Stimulated activated naive CD4-positive, alpha-beta T cell treated with Interleukin-2 at 50 U/mL for 16 hours (primary cell): ENCODE results near the gene GPATCH8.
"Not testable (repeated sequence)": the region's sequence is repeated elsewhere in the genome, so short reads cannot be mapped to it uniquely, and the experiment has no call there.

ENCODE experiments used
- DNase-seq: peaks from one replicate; lab custom pipeline; 2025; lab: John Stamatoyannopoulos, UW

GPATCH8 gene

DNA sequence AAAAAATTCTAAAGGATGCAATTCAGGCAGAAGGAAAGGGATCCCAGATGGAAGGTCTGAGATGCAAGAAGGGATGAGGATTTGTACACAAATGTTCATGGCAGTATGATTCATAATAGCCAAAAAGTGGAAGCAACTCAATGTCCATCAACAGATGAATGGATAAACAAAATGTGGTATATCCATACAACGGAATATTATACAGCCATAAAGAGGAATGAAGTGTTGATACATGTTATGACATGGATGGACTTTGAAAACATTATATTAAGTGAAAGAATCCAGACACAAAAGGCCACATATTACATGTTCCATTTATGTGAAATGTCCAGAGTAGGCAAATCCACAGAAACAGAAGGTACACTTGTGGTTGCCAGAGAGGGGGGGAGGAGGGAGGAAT is 23.9 kb upstream of the GPATCH8 start:
- DNase-seq: no peak

DNA sequence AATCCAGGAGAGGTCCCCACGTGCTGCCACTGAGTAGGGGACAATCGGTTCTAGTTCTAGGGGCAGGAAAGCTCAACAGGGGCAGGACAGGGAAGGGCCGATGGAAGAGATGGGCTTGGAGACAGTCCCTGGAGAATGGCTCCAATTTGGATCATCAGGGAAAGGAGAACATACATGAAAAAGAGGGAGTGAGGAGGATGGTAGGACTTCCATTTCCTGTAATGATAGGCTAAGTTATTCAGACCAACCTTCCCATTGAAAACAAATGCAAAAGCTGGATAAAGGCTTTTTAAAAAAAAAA is 20.4 kb upstream of the GPATCH8 start:
- no peak for DNase-seq

GRCh38 chr17:44522883-44523671 is 19.9 kb upstream of the GPATCH8 start:
- DNase-seq: peak; percentile 27

- DNase-seq: no peak
Observed at GRCh38 chr17:44518032-44518431, 14.8 kb upstream of the GPATCH8 start.

DNA sequence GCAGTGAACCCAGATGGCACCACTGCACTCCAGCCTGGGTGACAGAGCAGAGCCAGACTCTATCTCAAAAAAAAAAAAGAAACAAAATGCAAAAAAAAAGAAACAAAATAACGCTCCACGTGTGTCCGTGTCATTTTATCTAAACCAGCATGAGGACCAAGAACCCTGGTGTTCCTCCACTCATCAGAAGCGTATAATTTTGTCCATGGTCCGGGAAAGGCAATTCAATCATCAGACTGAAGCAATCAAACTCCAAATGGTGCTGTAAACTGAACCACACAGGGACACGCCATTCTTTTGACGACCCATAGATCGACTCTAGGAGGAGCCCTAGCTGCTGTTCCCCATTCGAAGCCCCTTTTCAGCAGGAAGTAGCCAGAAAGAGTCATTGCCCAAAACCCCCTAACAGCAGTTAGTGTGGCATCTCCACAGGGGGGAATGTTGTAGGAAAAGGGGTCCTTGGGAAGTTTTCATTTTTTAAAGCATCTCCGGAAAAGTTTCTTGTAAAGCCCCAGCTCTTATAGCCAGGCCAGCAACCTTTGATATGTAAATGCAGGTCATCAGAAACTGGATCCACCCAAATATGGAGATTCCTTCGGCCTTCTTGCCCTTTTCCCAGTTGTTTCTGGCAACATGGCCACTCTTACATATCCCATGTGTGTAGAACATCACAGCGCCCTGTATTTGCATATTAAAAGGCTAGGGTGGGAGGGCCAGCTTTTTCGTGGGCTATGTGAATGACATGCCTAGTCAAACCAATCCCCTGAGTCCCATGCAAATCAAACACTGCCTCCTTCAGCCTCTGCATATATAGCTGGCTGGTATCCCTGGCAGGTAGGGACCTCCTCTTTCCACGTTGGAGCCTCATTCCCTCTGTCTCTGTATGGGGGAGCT is 8.3 kb upstream of the GPATCH8 start:
- not testable (repeated sequence) for DNase-seq

DNA sequence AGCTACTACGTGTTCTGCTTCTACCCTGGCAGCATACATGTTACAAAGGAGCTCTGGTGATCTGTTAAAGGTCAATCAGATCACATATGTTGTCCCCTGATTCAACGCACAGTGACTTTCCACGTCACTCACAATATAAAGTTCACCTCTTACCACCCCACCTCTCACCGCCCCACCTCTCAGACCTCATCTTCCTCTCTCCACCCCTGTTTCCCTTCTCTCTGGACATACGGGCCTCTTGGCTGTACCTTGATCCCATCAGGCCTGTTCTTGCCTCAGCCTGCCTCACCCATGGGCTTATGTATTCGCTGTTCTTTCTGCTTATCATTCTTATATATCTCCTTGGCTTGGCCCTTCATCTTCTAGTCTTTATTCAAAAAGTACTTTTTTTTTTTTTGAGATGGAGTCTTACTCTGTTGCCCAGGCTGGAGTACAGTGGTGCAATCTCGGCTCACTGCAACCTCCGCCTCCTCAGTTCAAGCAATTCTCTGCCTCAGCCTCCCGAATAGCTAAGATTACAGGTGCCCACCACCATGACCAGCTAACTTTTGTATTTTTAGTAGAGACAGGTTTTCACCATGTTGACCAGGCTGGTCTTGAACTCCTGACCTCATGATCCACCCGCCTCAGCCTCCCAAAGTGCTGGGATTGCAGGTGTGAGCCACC is 3.9 kb upstream of the GPATCH8 start:
- not testable (repeated sequence) for DNase-seq

DNA sequence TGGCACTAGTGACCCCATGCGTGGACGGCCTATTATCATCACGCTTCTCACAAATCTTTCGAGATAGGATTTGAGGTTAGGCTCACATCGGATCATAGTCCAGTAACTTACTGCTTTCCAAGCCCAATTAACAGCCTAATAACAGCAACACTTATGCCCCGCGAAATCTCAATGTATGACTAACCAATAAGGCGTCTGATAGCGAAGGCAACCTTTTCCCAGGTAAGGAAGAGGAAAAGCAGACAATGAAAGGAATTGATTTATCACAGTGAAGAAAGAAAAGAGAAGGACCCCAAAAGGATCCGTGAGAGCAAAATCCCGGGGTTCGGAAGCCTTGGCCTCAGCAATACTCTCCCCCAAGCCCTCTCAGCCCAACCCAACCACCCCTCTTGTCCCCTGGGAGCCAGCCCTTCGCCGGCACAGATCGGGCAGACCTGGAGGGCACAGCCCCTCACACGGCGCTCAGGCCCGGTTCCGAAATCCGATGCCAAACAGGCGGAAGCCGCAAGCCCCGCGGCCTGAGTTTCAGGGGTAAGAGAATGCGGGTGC is 534 bp downstream of the GPATCH8 start:
- DNase-seq: no peak

DNA sequence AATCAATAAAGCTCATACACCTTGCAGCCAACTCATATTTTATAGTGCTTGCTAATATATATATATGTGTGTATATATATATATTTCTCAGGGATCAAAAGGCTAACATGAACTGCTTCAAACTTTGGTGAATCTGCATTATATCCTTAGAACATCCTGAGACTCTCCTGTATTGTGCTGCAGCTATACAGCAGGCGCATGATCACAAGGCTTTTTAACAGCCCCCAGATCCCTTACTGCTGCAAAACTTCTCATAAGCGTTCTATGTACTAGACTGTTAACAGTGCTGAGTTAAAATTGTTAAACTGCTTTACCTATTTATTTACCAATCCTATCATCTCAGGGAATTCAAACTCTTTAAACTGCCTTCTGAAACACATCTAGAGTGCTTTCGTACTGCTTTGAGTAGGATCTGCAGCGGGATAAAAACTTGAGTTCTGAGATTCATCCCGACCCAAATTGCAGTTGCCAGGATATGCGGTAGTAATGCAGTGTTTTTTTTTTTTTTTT is 1.3 kb downstream of the GPATCH8 start:
- DNase-seq: no peak

DNA sequence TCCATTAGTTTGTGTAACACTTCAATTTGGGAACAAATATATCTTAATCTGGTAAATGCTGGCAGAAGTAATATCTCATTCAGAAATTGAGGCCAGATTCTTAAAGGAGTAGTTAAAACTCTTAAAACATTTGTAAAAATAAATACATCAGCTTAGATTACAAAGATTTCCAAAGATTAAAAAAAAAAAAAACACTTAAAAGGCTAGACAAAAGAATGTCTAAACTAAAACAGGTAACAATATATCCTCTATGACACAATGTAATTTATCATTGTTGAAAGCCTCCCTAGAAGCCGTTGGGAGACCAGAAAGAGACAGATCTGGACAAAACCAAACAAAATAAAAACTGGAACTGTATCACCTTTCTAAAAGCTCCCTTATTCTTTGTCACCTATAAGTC is 3.5 kb downstream of the GPATCH8 start:
- DNase-seq: no peak

DNA sequence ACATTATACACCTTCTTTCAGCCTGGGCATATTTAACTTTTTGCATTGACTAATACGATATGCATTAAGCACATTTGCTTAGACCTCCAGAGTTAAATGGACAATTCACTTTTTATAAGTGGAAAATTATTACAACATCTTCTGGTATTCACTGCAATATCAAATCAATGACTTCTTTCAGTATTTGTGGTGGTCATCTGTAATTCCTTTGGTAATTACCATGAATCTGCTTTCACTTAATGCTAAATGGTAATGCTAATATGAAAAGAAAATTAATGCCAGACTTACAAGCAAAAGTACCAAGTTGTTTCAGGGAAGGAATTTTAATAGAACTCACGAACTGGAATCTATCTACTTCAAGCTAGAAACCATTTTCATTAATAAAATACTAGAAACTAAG is 6.4 kb downstream of the GPATCH8 start:
- DNase-seq: no peak

DNA sequence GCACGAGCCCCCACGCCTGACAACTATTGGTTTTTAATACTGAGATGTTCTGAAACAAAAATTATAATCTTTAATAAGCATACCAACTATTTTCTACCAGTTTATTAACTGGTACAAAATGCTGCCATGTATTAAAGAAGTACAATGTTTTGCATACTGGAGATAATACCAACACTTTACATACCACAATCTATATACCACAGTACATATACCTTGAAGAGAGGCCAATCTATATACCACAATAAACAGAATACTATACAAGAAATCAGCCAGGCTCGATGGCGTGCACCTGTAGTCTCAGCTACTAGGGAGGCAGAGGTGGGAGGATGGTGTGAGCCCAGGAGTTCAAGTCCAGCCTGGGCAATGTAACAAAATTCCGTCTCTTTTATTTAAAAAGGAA is 9.9 kb downstream of the GPATCH8 start:
- no peak for DNase-seq

DNA sequence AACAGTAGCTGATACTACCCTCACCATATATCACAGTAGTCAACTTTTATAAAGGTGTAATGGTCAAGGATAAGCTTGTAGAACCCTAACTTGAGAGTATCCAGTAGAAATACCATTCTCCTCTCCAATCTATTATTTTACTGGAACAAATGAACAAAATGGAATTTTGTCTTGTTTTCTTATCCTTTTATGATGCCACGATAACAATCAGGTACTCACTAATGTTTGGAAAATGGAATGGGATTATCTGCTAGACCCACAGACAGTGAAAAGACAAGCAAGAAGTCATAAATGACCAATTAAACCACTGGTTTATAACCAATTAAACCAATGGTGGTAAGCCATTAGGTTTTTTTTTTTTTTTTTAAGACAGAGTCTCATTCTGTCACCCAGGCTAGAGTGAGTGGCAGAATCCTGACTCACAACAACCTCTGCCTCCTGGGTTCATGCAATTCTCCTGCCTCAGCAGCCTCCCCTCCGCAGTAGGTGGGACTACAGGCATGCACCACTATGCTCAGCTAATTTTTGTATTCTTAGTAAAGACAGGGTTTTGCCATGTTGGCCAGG is 10.4 kb downstream of the GPATCH8 start:
- DNase-seq: no peak

- no peak for DNase-seq
Observed at GRCh38 chr17:44489581-44489980, 13.6 kb downstream of the GPATCH8 start.

DNA sequence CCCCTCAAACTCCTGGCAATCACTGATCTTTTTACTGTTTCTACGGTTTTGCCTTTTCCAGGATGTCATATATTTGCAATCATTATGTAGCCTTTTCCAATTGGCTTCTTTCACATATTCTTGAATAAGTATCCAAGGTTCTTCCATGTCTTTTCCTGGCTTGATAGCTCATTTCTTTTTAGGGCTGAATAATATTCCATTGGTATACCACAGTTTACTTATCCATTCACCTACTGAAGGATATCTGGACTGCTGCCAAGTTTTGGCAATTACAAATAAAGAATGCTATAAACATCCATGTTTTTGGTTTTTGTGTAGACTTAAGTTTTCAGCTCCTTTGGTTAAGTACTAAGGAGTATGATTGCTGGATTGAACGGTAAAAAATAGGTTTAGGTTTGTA is 16.0 kb downstream of the GPATCH8 start:
- no peak for DNase-seq

DNA sequence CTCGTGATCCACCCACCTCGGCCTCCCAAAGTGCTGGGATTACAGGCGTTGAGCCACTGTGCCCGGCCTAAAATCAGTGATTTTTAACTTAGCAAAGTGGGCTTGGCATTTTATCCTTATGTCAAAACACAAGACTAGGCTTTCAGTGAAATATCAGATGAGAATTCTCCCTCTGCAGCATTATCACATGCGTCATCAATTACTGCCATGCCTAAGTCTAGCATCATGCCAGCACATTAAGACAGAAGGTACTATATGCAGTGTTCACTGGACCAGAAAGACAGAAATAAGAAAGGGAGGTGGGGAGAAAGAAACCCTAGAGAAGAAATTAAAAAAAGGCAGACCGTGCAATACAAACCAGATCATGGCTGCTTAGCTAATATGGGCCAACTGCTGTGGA is 29.8 kb downstream of the GPATCH8 start:
- DNase-seq: no peak

DNA sequence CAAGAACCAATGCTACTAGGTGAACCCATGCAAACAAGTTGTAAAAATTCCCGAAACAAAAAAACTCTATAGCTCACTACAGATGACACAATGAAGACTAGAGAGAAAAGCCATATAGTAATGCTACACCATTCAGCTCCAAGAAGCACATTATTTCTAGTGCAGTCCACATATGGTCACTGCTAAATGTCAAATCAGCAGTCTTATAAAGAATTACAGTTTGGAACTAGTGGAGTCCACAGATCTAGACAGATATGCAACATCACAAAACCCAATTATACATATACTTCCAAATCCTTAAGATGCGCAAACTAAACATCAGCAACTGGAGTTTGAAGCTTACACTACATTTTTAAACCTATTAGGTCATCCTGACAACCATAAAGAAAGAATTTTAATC is 33.5 kb downstream of the GPATCH8 start:
- no peak for DNase-seq

GRCh38 chr17:44467108-44467507 is 36.1 kb downstream of the GPATCH8 start:
- DNase-seq: no peak

- no peak for DNase-seq
Observed at GRCh38 chr17:44466339-44466738, 36.9 kb downstream of the GPATCH8 start.

- DNase-seq: no peak
Observed at GRCh38 chr17:44465897-44466296, 37.3 kb downstream of the GPATCH8 start.

DNA sequence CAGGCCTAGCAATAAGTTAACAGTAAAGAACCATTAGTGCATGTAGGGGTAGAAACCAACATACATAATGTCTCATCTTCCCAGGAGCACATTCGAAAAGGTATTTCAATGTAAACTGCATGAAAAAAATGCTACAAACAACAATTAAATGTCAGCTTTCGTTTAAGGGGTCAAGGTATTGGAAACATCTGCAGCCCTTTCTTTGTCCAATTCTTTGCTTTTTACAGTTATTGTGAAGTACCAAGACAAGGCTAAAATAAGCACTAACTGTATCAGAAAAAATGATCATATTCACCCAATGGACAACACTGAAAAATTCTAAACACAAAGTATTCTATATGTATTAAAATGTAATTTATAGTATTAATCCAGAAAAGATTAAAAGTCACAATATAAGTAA is 37.9 kb downstream of the GPATCH8 start:
- DNase-seq: no peak

GRCh38 chr17:44464037-44464436 is 39.2 kb downstream of the GPATCH8 start:
- DNase-seq: no peak

- no peak for DNase-seq
Observed at GRCh38 chr17:44451832-44452231, 51.4 kb downstream of the GPATCH8 start.
